GM18858 (cell line): ENCODE measurements around the gene ZNF57.
A peak's percentile ranks its signal among the peaks of the same experiment; 100 is the strongest.
"Not testable (repeated sequence)": the region's sequence is repeated elsewhere in the genome, so short reads cannot be mapped to it uniquely, and the experiment has no call there.

Experiments used
- ATAC-seq: cut with Tn5 transposase; IDR thresholded peaks from one replicate; pipeline ENCODE4 v1.9.1; 2021; ENCODE audit not compliant: unreplicated experiment

ZNF57 gene

DNA sequence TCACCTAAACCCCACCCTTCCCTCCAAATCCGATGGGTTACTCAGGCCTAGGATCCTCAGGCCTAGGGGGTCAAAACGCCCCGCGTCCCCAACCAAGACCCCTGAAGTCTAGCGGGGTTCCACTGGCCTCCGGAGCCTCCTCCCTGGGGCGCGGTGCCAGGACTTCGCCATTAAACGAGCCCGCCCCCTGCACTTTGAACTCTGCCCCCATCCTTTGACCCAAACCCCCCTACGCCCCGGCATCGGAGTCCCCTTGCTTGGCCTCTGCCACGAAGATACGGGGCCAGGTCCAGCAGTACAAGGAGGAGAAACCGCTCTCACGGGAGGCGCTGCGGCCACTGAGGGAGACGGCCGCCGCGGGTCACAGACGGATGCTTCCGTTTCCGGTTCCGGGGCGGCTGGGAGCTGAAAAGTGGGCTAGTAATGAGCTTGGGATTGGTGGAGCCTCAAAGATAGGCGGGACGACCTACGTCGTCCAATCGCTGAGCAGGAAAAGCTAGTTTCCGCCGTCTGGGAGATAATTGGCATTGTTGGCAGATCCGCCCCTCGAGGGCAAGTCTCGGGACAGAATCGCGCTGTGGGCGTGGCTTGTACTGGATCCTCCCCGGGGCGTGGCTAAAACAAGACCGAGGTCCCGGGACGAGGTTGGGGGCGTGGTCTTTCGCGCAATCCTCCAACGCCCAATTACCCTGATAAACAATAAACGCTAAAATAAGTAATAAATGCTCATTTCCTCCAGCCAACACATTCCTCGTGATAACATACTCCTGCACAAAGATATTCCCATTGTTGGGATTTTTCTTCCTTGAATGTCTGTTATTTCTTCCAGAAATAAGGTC is 49.8 kb downstream of the ZNF57 start:
- peak; percentile 80 for ATAC-seq

DNA sequence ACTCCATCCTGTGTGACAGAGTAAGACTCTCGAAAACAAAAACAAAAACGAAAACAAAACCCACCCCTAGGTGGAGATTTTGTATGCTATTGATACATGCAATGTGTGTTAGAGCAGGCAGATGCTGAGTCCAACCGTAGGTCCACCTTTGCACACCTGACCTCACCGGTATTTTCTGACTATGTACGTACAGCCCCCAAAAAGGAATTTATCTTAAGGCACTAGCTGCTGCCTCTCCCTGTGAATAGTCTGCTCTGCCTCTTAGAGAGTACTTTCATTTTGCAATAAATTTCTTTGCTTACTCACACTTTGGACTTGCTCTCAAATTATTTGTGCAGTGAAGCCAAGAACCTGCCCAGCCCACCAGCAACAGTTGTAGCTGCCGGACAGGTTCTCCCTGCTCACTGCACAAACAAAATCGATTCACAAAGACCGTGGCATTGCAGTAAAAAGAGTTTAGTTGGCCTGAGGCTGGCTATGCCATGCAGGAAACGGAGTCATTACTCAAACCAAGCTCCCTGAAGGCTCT is 52.3 kb downstream of the ZNF57 start:
- ATAC-seq = no peak

DNA sequence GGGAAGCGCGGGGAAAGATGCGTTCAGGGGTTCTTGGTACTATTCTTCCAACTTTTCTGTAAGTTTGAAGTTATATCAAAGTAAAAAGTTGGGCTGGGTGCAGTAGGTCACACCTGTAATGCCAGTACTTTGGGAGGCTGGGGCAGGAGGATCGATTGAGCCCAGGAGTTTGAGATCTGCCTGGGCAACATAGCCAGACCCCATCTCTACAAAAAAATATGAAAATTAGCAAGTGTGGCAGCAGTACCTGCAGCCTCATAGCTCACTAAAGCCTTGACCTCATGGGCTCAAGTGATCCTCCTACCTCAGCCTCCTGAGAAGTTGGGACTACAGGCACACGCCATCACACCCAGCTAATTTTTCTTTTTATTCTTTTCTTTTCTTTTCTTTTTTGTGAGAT is 56.4 kb downstream of the ZNF57 start:
- no peak for ATAC-seq

DNA sequence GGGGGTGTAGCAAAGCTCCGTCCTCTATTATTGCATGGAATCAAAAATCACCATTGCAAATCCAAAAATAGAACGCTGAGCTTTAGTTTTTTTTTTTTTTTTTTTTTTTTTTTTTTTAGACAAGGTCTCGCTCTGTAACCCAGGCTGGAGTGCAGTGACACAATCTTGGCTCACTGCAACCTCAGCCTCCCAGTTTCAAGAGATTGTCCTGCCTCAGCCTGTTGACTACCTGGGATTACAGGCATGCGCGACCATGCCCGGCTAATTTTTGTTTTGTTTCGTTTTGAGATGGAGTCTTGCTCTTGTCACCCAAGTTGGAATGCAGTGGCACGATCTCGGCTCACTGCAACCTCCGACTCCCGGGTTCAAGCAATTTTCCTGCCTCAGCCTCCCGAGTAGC is 59.4 kb downstream of the ZNF57 start:
- ATAC-seq = no peak

DNA sequence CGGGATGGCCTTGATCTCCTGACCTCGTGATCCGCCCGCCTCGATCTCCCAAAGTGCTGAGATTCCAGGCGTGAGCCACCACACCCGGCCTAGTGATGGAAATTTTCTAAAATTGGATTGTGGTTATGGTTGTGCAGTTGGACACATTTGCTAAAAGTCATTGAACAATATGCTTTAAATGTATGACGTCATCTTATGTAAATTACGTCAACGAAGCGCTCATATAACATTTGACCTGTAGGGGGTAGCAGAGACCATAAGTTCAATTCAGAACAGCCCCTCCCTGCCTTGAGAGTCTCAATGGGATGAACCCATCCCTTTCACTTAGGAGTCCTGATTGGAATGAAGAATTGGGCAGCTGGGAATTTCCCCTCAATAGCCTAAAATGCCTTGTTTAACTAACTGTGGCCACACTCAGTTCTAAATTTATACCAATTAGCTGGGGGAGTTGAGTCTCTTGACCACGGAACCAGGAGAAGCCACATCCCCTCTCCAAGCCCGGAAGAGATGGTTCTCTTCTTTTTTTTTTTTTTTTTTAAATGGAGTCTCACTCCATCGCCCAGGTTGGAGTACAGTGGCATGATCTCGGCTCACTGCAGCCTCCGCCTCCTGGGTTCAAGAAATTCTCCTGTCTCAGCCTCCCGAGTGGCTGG is 61.4 kb downstream of the ZNF57 start:
- ATAC-seq = no peak

DNA sequence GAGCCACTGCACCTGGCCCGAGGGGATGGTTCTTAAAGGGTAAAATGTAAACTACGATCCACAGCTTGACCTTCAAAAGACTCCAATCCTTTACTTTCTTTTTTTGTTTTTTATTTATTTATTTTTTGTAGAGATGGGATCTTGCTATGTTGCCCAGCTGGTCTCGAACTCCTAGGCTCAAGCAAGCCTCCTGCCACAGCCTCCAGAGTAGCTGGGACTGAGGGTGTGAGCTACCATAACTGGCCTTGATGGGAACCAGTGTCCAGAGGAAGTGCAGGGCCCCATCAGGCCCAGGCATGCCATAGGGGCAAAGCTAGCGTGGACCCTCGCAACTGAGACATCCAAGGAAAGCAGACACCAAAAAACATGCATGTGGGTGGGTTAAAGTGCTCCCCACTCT is 62.4 kb downstream of the ZNF57 start:
- no peak for ATAC-seq

DNA sequence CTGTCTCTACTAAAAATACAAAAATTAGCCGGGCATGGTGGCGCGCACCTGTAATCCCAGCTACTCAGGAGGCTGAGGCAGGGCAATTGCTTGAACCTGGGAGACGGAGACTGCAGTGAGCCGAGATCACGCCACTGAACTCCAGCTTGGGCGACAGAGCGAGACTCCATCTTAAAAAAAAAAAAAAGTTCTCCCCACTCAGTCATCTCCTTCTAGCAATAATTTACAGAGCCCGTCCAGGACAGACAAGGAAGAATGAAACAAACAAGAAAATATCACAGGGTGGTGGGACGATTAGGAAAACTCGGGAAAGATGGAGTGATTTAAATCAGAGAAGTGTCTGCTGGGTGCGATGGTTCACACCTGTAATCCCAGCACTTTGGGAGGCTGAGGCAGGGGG is 62.9 kb downstream of the ZNF57 start:
- not testable (repeated sequence) for ATAC-seq

DNA sequence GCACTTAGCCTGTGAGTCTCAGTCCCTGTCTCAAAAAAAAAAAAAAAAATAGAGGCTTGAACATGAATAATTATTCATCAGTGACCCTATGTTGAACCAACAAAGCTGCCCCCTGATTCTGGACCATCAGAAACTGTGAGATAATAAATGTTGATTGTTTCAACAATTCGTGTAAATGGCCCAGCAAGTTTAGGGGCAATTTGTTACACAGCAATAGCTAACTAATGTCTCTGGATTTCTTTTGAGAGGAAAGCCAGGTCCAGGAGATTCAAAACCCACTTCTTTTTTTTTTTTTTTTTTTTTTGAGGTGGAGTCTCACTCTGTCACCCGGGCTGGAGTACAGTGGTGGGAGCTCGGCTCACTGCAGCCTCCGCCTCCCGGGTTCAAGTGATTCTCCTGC is 64.1 kb downstream of the ZNF57 start:
- no peak for ATAC-seq

DNA sequence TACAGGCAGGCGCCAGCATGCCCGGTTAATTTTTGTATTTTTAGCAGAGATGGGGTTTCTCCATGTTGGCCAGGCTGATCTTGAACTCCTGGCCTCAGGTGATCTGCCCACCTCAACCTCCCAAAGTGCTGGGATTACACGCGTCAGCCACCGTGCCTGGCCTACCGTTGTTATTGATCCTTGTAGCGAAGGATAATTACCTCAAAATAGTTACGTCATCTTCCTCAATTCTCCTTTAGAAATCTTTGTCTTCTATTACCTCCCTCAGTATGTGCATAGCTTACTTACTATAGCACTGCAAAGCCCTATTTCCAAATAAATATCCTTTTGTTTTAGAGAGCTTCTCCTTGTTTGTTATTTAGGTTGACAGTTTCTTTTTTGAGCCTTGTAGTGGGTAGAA is 67.2 kb downstream of the ZNF57 start:
- no peak for ATAC-seq
